ENCODE data around the gene TRPV6. TPM values are rescaled to one million over a fixed set of nuclear protein-coding genes. Genes with fewer than 3 reads are reported as not detected.

TRPV6 gene
- total and polyA plus RNA-seq, 4 donors: 0.40 to 1.2 (median 0.53) TPM

- Histone ChIP-seq H3K27ac (ENCODE audit: low read depth in 1 of 2, low read length in 1 of 2) (no peak overlapping the region), H3K36me3 (ENCODE audit: control insufficient read depth in 4 of 4, insufficient read depth in 4 of 4, low read length in 4 of 4) (no peaks in the 10 kb centered on the region)
- DNase-seq: peak in 1 of 3 donors; percentile 1
Measured at GRCh38 chr7:142891490-142892082, 6.0 kb upstream of the TRPV6 start.

GRCh38 chr7:142890874-142891485, 5.4 kb upstream of the TRPV6 start:
- no peak for TF ChIP-seq CTCF (IDR thresholded peaks at IDR 0.05; ENCODE audit: control extremely low read depth, extremely low read depth)
- H3K9me3 ChIP-seq (ENCODE audit: control insufficient read depth in 4 of 4, insufficient read depth in 3 of 4, low read length in 3 of 4): no peaks in the 10 kb centered on the region
- ATAC-seq (ENCODE audit: insufficient read depth, low FRiP score): no peak
- WGBS, 2 donors: 81 to 89% methylated on average over 12 of the region's 12 CpGs
- no peak overlapping the region for H3K9ac ChIP-seq (ENCODE audit: insufficient read depth in 1 of 2, low read length in 2 of 2)
- H3K27ac ChIP-seq (ENCODE audit: low read depth in 1 of 2, low read length in 1 of 2): no peak overlapping the region
- no peaks in the 10 kb centered on the region for H3K27me3 ChIP-seq (ENCODE audit: control insufficient read depth in 3 of 3, insufficient read depth in 3 of 3, low read length in 2 of 3)
- peaks cover 0 to 15% (median 0%) of the 10 kb centered on the region in 5 donors for H3K4me1 ChIP-seq (ENCODE audit: control insufficient read depth in 5 of 5, insufficient read depth in 5 of 5, low read length in 5 of 5)
- H3K36me3 ChIP-seq (ENCODE audit: control insufficient read depth in 4 of 4, insufficient read depth in 4 of 4, low read length in 4 of 4): no peaks in the 10 kb centered on the region
- peak in 1 of 3 donors; percentile 10 for DNase-seq
- H3K4me3 ChIP-seq: no peak overlapping the region

More at GRCh38 chr7:142891490-142892082, 6.0 kb upstream of the TRPV6 start:
- no peak for ATAC-seq (ENCODE audit: insufficient read depth, low FRiP score)
- Histone ChIP-seq H3K4me3 (no peak overlapping the region), H3K27me3 (ENCODE audit: control insufficient read depth in 3 of 3, insufficient read depth in 3 of 3, low read length in 2 of 3) (no peaks in the 10 kb centered on the region), H3K9me3 (ENCODE audit: control insufficient read depth in 4 of 4, insufficient read depth in 3 of 4, low read length in 3 of 4) (no peaks in the 10 kb centered on the region), H3K9ac (ENCODE audit: insufficient read depth in 1 of 2, low read length in 2 of 2) (no peak overlapping the region), H3K4me1 (ENCODE audit: control insufficient read depth in 5 of 5, insufficient read depth in 5 of 5, low read length in 5 of 5) (peaks cover 0 to 15% (median 0%) of the 10 kb centered on the region in 5 donors)
- TF ChIP-seq CTCF (IDR thresholded peaks at IDR 0.05; ENCODE audit: control extremely low read depth, extremely low read depth): no peak
- 88 to 94% methylated on average over 10 of the region's 10 CpGs for WGBS, 2 donors

- Histone ChIP-seq H3K9ac (ENCODE audit: insufficient read depth in 1 of 2, low read length in 2 of 2) (no peak overlapping the region), H3K9me3 (ENCODE audit: control insufficient read depth in 4 of 4, insufficient read depth in 3 of 4, low read length in 3 of 4) (no peaks in the 10 kb centered on the region), H3K27me3 (ENCODE audit: control insufficient read depth in 3 of 3, insufficient read depth in 3 of 3, low read length in 2 of 3) (no peaks in the 10 kb centered on the region), H3K27ac (ENCODE audit: low read depth in 1 of 2, low read length in 1 of 2) (no peak overlapping the region), H3K36me3 (ENCODE audit: control insufficient read depth in 4 of 4, insufficient read depth in 4 of 4, low read length in 4 of 4) (no peaks in the 10 kb centered on the region), H3K4me3 (no peak overlapping the region), H3K4me1 (ENCODE audit: control insufficient read depth in 5 of 5, insufficient read depth in 5 of 5, low read length in 5 of 5) (peaks cover 0 to 19% (median 0%) of the 10 kb centered on the region in 5 donors)
- WGBS, 2 donors: 61 to 76% methylated on average over 3 of the region's 3 CpGs
- DNase-seq (peak in 1 of 3 donors; percentile 7), ATAC-seq (ENCODE audit: insufficient read depth, low FRiP score) (no peak)
- TF ChIP-seq CTCF (IDR thresholded peaks at IDR 0.05; ENCODE audit: control extremely low read depth, extremely low read depth): no peak
Measured at GRCh38 chr7:142889816-142890215, 4.3 kb upstream of the TRPV6 start.
